Transverse colon (tissue), 4 donors: Measurements from ENCODE around the gene ARHGAP45. TPM values are rescaled to one million over a fixed set of nuclear protein-coding genes. Genes with fewer than 3 reads are reported as not detected.
A peak's percentile ranks its signal among the peaks of the same experiment; 100 is the strongest.
"Not testable (repeated sequence)": the region's sequence is repeated elsewhere in the genome, so short reads cannot be mapped to it uniquely, and the experiment has no call there.

Source experiments
- DNase-seq: peaks from one replicate; pipeline ENCODE4 v3.0.0-alpha.2; 2019
- H3K27ac ChIP-seq, 4 donors: fragments of 200-600 bp; sonication (generic); 2 replicates each; pipeline ENCODE4 v1.5.1; 2016 to 2018; ENCODE audit warnings: inconsistent platforms in 4 of 4
- H3K27me3 ChIP-seq: fragments of 200-600 bp; sonication (generic); 2 replicates; pipeline ENCODE4 v1.5.1; 2017; ENCODE audit warnings: inconsistent platforms
- H3K36me3 ChIP-seq, 4 donors: fragments of 200-600 bp; sonication (generic); 2 replicates each; pipeline ENCODE4 v1.5.1; 2017 to 2019; ENCODE audit warnings: inconsistent platforms in 4 of 4
- H3K4me1 ChIP-seq, 4 donors: fragments of 200-600 bp; sonication (generic); 2 replicates each; pipeline ENCODE4 v1.5.1; 2017 to 2020; ENCODE audit warnings: inconsistent platforms in 4 of 4
- H3K4me3 ChIP-seq, 4 donors: fragments of 200-600 bp; sonication (generic); 1 replicate in 1 of 4; 2 replicates in 3 of 4; pipeline versions ENCODE4 v1.5.1 to v1.6.1; 2017 to 2019; ENCODE audit warnings: inconsistent platforms in 4 of 4
- H3K9me3 ChIP-seq, 2 donors: fragments of 200-600 bp; sonication (generic); 2 replicates each; pipeline ENCODE4 v1.5.1; 2017 to 2019; ENCODE audit warnings: inconsistent platforms in 2 of 2
- CTCF ChIP-seq, 5 experiments: fragments of 200-600 bp in 3 of 5; fragments of 450-650 bp in 2 of 5; sonication (generic) in 3 of 5; IDR thresholded peaks; 1 replicate in 2 of 5; 2 replicates in 3 of 5; pipeline ENCODE4 v1.5.1; 2016 to 2017; ENCODE audit warnings: antibody characterized with exemption in 5 of 5, inconsistent platforms in 3 of 5, mild to moderate bottlenecking in 2 of 5, moderate library complexity in 1 of 5
- EP300 ChIP-seq: sonication (generic); formaldehyde crosslinking; IDR thresholded peaks from one replicate; pipeline ENCODE4 v1.6.1; 2017; ENCODE audit warnings: antibody characterized with exemption, low read depth
- POLR2A ChIP-seq: fragments of 450-650 bp; IDR thresholded peaks from one replicate; pipeline ENCODE4 v1.6.1; 2016; ENCODE audit warnings: antibody characterized with exemption, mild to moderate bottlenecking, moderate library complexity
- POLR2AphosphoS5 ChIP-seq, 3 donors: sonication (generic); formaldehyde crosslinking; IDR thresholded peaks; one replicate each; pipeline ENCODE4 v1.6.1; 2016; ENCODE audit warnings: antibody characterized with exemption in 3 of 3
- WGBS, 2 donors: methylation state at CpG; one replicate each; pipeline ENCODE4 v1.1.5; 2018; ENCODE audit warnings: low coverage in 1 of 2; 5-methylcytosine and 5-hydroxymethylcytosine counted together
- in situ Hi-C, 4 donors: fragments of 200-750 bp; cut with MboI; loops; one replicate each; pipeline versions ENCODE4 v1.15.0 to v1.15.1; 2017; ENCODE audit warnings: low sequenced_read_pairs in 3 of 4, low pct_ligation_motif_present in 1 of 4, low pct_unique_long_range_greater_than_20kb in 1 of 4
- intact Hi-C: fragments of 100-400 bp; cut with DNase I; formaldehyde crosslinking; loops from one replicate; pipeline ENCODE4 v1.15.1; 2023; ENCODE audit warnings: low total_unique reads
- total RNA-seq, 4 donors: library from RNA; depleted of rRNA; stranded (reverse); fragments of >200 nt; gene quantifications; one replicate each; pipeline ENCODE4 v1.1.0, GENCODE V29; 2016

ARHGAP45 gene
- total RNA-seq, 4 donors from 2014 or later: 10.0 to 174 (median 76.9) TPM

- WGBS, 2 donors: 88 to 96% methylated on average over 5 to 17 of the region's 17 CpGs
- Histone ChIP-seq H3K27me3 (no peaks in the 10 kb centered on the region), H3K4me1 (peaks cover 16 to 53% (median 35%) of the 10 kb centered on the region in 4 donors), H3K9me3 (no peaks in the 10 kb centered on the region), H3K36me3 (peaks cover 0 to 24% (median 3%) of the 10 kb centered on the region in 4 donors), H3K27ac (no peak overlapping the region), H3K4me3 (no peak overlapping the region)
- in situ Hi-C loops (no loop called here), intact Hi-C loops (no loop called here)
- DNase-seq: no peak
- TF ChIP-seq POLR2A (no peak), EP300 (no peak), CTCF (IDR thresholded peaks at IDR 0.05) (no peak), POLR2AphosphoS5 (IDR thresholded peaks at IDR 0.05) (no peak)
Observed at GRCh38 chr19:1128106-1128505, 61.1 kb downstream of the ARHGAP45 start.

GRCh38 chr19:1129084-1129483 is 62.1 kb downstream of the ARHGAP45 start:
- Histone ChIP-seq H3K36me3 (peaks cover 0 to 18% (median 3%) of the 10 kb centered on the region in 4 donors), H3K4me1 (peaks cover 13 to 58% (median 41%) of the 10 kb centered on the region in 4 donors)

GRCh38 chr19:1129535-1129934 is 62.6 kb downstream of the ARHGAP45 start:
- H3K27ac ChIP-seq: no peak overlapping the region
- peaks cover 0 to 18% (median 3%) of the 10 kb centered on the region in 4 donors for H3K36me3 ChIP-seq
- intact Hi-C loops (no loop called here), in situ Hi-C loops (no loop called here)
- TF ChIP-seq CTCF (IDR thresholded peaks at IDR 0.05): no peak
- TF ChIP-seq POLR2A: no peak
- no peak for TF ChIP-seq EP300
- TF ChIP-seq POLR2AphosphoS5 (IDR thresholded peaks at IDR 0.05): no peak
- H3K4me3 ChIP-seq: no peak overlapping the region
- DNase-seq: no peak
- 94% methylated on average over 16 of the region's 18 CpGs; no CpG with 5 or more reads in 1 of the 2 donors for WGBS, 2 donors
- peaks cover 13 to 62% (median 41%) of the 10 kb centered on the region in 4 donors for H3K4me1 ChIP-seq
- H3K9me3 ChIP-seq: no peaks in the 10 kb centered on the region
- no peaks in the 10 kb centered on the region for H3K27me3 ChIP-seq

More at GRCh38 chr19:1129084-1129483, 62.1 kb downstream of the ARHGAP45 start:
- in situ Hi-C loops, H3K9me3 ChIP-seq, H3K4me3 ChIP-seq, DNase-seq, H3K27me3 ChIP-seq, H3K27ac ChIP-seq, intact Hi-C loops: not testable (repeated sequence)
- WGBS, 2 donors: 92 to 93% methylated on average over 3 to 7 of the region's 7 CpGs

GRCh38 chr19:1130771-1131717 is 64.1 kb downstream of the ARHGAP45 start:
- H3K27me3 ChIP-seq: no peaks in the 10 kb centered on the region
- in situ Hi-C loops (no loop called here), intact Hi-C loops (no loop called here)
- no peaks in the 10 kb centered on the region for H3K9me3 ChIP-seq
- peaks cover 0 to 12% (median 2%) of the 10 kb centered on the region in 4 donors for H3K36me3 ChIP-seq
- peak; percentile 70 for DNase-seq
- H3K4me3 ChIP-seq: peak overlapping the region; percentile 62 to 81 (median 72)
- peaks cover 21 to 71% (median 50%) of the 10 kb centered on the region in 4 donors for H3K4me1 ChIP-seq
- TF ChIP-seq POLR2AphosphoS5 (IDR thresholded peaks at IDR 0.05) (no peak), EP300 (no peak), POLR2A (no peak), CTCF (IDR thresholded peaks at IDR 0.05) (no peak)
- 61% methylated on average over 18 of the region's 22 CpGs; no CpG with 5 or more reads in 1 of the 2 donors for WGBS, 2 donors
- H3K27ac ChIP-seq: peak overlapping the region; percentile 93 to 98 (median 95)
